NCI-H187 treated with DMSO at 0.1 percent for 48 hours (cell line): ENCODE data around the gene ZNF141.
"Not testable (repeated sequence)": the region's sequence is repeated elsewhere in the genome, so short reads cannot be mapped to it uniquely, and the experiment has no call there.

Experiments
- DNase-seq: peaks from one replicate; lab custom pipeline; 2025; lab: John Stamatoyannopoulos, UW

ZNF141 gene

GRCh38 chr4:337143-337931 is at the start of gene ZNF141:
Gene ZNF141, plus strand, starts transcription at chr4:337814. Its CDS starts 170 bp downstream, at chr4:337984.
- DNase-seq, result peak; percentile 97

GRCh38 chr4:288891-289290 is 48.7 kb upstream of the ZNF141 start:
- no peak for DNase-seq

GRCh38 chr4:294732-295131 is 42.9 kb upstream of the ZNF141 start:
- DNase-seq, result no peak

DNA sequence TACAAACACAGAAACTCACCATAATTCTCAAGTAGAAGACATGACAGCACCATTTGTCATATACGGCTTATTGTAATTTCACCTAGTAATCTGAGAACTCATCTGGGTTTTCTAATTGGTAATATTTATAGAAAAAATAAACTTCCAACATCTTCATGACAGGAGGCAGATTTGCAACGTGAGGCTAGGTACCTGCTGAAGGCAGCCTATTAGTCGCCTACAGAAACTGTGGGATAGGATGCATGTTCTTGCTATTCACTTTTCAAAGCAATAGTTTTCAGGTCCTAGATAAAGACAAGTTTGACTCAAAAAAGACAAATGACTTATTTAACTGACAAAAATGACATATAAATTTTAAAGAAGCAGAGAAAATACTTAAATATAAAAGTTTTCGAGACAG is 35.2 kb upstream of the ZNF141 start:
- no peak for DNase-seq

DNA sequence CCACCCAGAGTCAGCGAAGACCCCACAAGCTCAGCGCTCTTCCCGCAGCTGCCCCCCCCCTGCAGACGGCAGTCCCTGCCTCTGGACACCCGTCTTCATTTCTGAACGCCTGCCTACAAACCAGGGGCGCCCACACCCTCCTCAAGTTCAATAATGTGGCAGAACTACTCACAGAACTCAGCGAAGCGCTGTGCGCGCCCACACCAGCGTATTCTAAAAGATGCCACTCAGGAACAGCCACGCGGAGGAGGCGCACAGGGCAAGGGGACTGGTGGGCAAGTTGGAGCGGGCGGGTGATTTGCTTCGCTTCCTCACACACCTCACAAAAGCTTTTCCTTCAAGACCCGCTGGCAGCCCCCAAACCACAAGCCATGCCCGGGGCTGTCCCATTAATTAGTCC is 33.1 kb upstream of the ZNF141 start:
- not testable (repeated sequence) for DNase-seq

DNA sequence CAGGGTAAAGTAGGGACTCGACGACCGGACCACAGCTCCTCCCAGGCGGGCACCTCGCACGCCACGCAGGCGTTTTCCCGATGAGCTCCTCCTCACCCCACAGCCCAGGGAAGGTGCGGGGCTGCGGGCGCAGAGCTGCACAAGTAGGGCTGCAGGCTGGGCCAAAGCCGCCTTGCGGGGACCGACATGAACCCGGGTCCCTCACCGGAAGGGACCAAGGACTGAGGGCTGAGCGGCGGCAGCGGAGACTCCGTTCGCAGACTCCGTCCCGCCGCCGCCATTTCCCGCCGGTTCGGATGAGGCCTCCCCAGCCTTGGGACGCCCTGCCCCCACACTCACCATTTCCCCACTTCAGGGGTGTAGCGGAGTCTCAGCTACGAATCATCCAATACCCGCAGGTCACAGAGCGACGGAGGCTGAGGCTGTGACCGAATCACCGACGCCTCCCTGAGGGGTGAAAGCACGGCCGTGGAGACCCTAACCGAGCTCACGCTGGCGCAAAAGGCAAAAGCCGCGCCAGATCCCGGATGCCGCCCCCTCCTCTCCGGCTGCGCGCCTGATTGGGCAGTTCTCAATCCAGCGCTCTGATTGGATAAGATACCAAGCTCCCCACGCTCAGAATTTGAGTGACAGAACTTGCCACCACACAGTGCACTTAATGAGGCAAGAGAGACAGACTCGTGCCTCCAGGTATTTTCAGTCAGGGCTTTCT is 32.5 kb upstream of the ZNF141 start, which contains the start of gene ZNF732:
TSS of gene ZNF732 (minus strand) at position 506 of the 712 bp plus-strand sequence. CDS start at position 342, 164 bp downstream.
- no peak for DNase-seq

GRCh38 chr4:306551-306961 is 31.1 kb upstream of the ZNF141 start:
- DNase-seq, result no peak

DNA sequence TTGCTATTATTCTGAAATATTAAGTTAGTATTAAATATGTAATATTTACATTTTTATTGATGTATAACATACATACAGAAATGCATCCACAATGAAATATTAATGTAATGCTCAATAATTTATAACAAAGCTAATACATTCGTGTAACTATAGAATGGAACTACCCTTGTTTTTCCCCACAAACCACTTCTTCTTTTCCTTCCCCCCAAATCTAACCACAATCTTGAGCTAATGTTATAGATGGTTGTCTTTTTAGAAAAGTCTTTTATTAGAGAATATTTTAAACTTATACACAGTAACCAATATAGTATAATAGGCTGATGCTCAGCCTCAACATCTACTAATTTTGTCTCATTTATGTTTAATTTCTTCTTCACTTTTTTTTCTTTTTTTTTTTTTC is 27.8 kb upstream of the ZNF141 start:
- DNase-seq, result no peak

DNA sequence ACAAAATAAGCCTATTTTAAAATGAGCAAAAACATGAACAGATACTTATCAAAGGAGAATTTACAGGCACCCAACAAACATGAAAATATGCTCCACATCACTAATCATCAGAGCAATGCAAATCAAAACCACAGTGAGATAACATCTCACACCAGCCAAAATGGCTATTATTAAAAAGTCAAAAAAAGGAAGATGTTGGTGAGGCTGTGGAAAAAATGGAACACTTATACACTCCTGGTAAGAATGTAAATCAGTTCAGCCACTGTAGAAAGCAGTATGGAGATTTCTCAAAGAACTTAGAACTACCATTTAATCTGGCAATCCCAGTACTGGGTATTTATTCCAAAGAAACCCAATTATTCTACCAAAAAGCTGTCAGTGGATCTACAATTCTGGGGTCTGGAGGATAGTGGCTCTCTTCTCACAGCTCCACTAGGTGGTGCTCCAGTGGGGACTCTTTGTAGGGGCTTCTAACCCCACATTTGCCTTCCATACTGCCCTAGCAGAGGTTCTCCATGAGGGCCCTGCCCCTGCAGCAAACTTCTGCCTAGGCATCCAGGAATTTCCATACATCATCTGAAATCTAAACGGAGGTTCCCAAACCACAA is 23.2 kb upstream of the ZNF141 start:
- DNase-seq, result no peak

- DNase-seq, result no peak
These were observed 8.9 kb upstream of the ZNF141 start for GRCh38 chr4:328729-329128.

- no peak for DNase-seq
These were observed 2.1 kb upstream of the ZNF141 start for GRCh38 chr4:335515-335914.

GRCh38 chr4:336099-336892 is 1.3 kb upstream of the ZNF141 start:
- DNase-seq, result no peak

DNA sequence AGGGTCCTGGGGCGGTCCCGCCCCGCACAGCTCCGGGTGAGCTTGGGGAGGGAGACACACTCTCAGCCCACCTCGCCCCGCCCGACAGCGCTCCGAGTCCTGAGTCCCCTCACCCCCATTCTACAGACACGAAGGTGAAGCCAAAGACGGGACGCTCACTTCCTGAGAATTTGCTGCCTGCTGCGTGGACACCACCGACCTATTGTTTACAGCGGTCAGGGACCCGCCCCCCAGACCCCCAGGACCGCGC is 796 bp upstream of the ZNF141 start:
- DNase-seq, result no peak

GRCh38 chr4:337932-338758 is 531 bp downstream of the ZNF141 start:
- no peak for DNase-seq

- no peak for DNase-seq
These were observed 1.1 kb downstream of the ZNF141 start for GRCh38 chr4:338759-339097.

GRCh38 chr4:340011-340410 is 2.4 kb downstream of the ZNF141 start:
- no peak for DNase-seq

- DNase-seq, result no peak
These were observed 35.6 kb downstream of the ZNF141 start for GRCh38 chr4:373062-373839.

- DNase-seq, result no peak
These were observed 36.9 kb downstream of the ZNF141 start for GRCh38 chr4:374298-375160.

DNA sequence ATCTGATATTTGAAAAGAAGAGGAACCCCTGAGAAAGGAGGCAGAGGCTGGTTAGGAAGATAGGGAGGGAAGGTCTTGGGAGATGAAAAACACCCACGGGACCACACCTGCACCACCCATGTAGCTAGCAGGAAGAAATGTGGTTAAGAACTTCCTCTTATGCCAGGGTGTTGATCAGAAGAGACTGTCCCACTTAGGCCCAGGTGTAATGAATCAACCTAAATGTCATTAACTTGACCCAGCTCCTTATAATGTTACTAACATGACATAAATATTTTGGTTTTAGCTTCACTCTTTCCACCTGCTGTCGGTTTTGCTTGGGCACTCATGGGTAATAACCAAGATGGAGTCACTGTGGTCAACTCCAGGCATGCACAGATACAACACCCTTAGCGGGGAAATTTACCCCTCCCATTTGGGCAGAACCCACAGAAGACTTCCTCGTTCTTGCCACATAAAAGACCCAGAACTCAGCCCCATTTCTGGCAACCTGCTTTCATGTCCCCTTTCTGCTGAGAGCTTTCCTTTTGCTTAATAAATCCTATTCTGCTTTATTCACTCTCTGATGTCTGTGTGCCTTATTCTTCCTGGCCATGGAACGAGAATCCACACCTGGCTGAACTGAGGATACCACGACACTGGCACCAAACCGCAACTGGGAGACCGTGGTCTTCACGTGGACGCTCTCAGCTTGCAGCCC is 46.8 kb downstream of the ZNF141 start:
- no peak for DNase-seq
